ENCODE data around the gene TERT. TPM values are rescaled to one million over a fixed set of nuclear protein-coding genes. Genes with fewer than 3 reads are reported as not detected.

Gene TERT
- total RNA-seq, 2 donors from 2014 or later: not detected

- no peak overlapping the region for H3K4me3 ChIP-seq
Measured at GRCh38 chr5:1321576-1321975, 26.7 kb upstream of the TERT start.

GRCh38 chr5:1320436-1321344 lies 25.8 kb upstream of the TERT start:
- TF ChIP-seq, protein P1, sequence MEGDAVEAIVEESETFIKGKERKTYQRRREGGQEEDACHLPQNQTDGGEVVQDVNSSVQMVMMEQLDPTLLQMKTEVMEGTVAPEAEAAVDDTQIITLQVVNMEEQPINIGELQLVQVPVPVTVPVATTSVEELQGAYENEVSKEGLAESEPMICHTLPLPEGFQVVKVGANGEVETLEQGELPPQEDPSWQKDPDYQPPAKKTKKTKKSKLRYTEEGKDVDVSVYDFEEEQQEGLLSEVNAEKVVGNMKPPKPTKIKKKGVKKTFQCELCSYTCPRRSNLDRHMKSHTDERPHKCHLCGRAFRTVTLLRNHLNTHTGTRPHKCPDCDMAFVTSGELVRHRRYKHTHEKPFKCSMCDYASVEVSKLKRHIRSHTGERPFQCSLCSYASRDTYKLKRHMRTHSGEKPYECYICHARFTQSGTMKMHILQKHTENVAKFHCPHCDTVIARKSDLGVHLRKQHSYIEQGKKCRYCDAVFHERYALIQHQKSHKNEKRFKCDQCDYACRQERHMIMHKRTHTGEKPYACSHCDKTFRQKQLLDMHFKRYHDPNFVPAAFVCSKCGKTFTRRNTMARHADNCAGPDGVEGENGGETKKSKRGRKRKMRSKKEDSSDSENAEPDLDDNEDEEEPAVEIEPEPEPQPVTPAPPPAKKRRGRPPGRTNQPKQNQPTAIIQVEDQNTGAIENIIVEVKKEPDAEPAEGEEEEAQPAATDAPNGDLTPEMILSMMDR (IDR thresholded peaks at IDR 0.05): no peak
- Histone ChIP-seq H3K36me3 (peaks cover 60% of the 10 kb centered on the region), H3K4me3 (no peak overlapping the region), H3K27me3 (replicated peaks; ENCODE audit: insufficient read depth) (no peaks in the 10 kb centered on the region), H3K9me3 (no peaks in the 10 kb centered on the region), H3K27ac (no peak overlapping the region), H3K4me1 (ENCODE audit: control insufficient read depth in 1 of 2, low read depth in 2 of 2) (peaks cover 0 to 7% of the 10 kb centered on the region in 2 donors)
- no peak for DNase-seq (ENCODE audit: low spot score)
- ATAC-seq (ENCODE audit: insufficient number of reproducible peaks, low FRiP score, low read depth): no peak

More at GRCh38 chr5:1321576-1321975, 26.7 kb upstream of the TERT start:
- Histone ChIP-seq H3K27ac (no peak overlapping the region), H3K36me3 (peaks cover 60% of the 10 kb centered on the region), H3K27me3 (replicated peaks; ENCODE audit: insufficient read depth) (no peaks in the 10 kb centered on the region), H3K9me3 (no peaks in the 10 kb centered on the region), H3K4me1 (ENCODE audit: control insufficient read depth in 1 of 2, low read depth in 2 of 2) (no peaks in the 10 kb centered on the region)
- ATAC-seq (ENCODE audit: insufficient number of reproducible peaks, low FRiP score, low read depth) (no peak), DNase-seq (ENCODE audit: low spot score) (no peak)
- TF ChIP-seq, protein P1 (IDR thresholded peaks at IDR 0.05): no peak

- Histone ChIP-seq H3K36me3 (peaks cover 49% of the 10 kb centered on the region), H3K27me3 (replicated peaks; ENCODE audit: insufficient read depth) (no peaks in the 10 kb centered on the region), H3K9me3 (no peaks in the 10 kb centered on the region), H3K4me1 (ENCODE audit: control insufficient read depth in 1 of 2, low read depth in 2 of 2) (peaks cover 0 to 8% of the 10 kb centered on the region in 2 donors), H3K27ac (no peak overlapping the region), H3K4me3 (no peak overlapping the region)
- DNase-seq (ENCODE audit: low spot score) (no peak), ATAC-seq (ENCODE audit: insufficient number of reproducible peaks, low FRiP score, low read depth) (no peak)
- TF ChIP-seq, protein P1 (IDR thresholded peaks at IDR 0.05): no peak
Measured at GRCh38 chr5:1319436-1320256, 24.8 kb upstream of the TERT start.

DNA sequence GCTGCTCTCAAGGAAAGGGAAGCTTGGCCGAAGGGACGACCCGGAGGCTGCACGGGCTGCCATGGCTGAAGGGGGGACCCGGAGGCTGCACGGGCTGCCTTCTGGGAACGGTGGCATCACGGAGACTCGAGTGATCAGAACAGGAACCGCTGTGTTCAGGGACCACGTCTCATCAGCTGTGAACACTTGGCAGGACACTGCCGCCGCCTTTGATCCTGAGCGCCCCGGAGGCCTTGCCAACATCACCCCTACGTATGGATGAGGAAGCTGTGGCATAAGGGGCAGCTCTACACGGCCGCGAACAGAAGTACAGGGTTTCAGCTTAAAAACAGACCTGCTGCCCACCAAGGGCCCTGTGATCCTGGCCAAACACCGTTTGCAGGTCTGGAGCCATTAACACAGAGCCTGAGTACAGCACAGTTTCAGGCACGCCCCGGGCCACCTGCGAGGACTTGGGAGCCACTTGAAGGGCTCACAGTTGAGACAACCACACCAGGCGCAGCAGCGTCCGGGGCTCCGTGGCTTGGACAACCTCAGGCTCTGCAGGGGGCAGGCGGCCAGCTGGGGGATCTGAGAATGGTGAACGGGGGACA lies 23.9 kb upstream of the TERT start:
- Histone ChIP-seq H3K4me1 (ENCODE audit: control insufficient read depth in 1 of 2, low read depth in 2 of 2) (peaks cover 0 to 8% of the 10 kb centered on the region in 2 donors), H3K27ac (no peak overlapping the region), H3K27me3 (replicated peaks; ENCODE audit: insufficient read depth) (no peaks in the 10 kb centered on the region), H3K36me3 (peaks cover 42% of the 10 kb centered on the region), H3K4me3 (no peak overlapping the region), H3K9me3 (no peaks in the 10 kb centered on the region)
- no peak for ATAC-seq (ENCODE audit: insufficient number of reproducible peaks, low FRiP score, low read depth)
- DNase-seq (ENCODE audit: low spot score): no peak
- TF ChIP-seq, protein P1 (IDR thresholded peaks at IDR 0.05): no peak

Measured in thoracic aorta (tissue), 2 donors.